HEK293 (cell line): ENCODE measurements around the gene AP5M1.

ENCODE experiments used
- SETDB1 ChIP-seq: IDR thresholded peaks from one replicate; pipeline ENCODE4 v1.6.1; 2017; ENCODE audit warnings: mild to moderate bottlenecking, low read length, moderate library complexity, mixed read lengths; ENCODE audit not compliant: insufficient read length
- TF ChIP-seq, protein P1 (sequence below): fragments of 450-650 bp; formaldehyde crosslinking; IDR thresholded peaks from 2 replicates; pipeline ENCODE4 v1.5.1; 2016; ENCODE audit warnings: missing biosample characterization, missing genetic modification characterization

DNA sequence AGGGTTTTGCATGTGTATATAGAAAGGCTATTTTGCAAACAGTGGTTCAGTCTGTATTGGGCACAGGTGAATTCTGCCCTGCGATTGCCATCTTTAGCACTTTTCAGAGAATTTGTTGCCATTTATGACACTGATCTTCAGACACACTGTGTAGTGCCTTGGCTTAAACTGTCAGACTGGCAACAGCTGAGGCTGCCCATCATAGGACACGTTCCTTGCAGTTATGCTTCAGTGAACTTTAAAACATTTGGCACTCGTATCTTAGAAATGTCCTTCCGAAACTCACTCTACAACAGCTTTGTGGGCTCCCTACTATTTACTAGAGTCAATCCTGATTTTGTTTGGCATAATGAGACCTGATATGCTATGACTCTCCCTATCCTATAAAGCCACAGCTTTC is 29.1 kb downstream of the AP5M1 start:
- TF ChIP-seq, protein P1, sequence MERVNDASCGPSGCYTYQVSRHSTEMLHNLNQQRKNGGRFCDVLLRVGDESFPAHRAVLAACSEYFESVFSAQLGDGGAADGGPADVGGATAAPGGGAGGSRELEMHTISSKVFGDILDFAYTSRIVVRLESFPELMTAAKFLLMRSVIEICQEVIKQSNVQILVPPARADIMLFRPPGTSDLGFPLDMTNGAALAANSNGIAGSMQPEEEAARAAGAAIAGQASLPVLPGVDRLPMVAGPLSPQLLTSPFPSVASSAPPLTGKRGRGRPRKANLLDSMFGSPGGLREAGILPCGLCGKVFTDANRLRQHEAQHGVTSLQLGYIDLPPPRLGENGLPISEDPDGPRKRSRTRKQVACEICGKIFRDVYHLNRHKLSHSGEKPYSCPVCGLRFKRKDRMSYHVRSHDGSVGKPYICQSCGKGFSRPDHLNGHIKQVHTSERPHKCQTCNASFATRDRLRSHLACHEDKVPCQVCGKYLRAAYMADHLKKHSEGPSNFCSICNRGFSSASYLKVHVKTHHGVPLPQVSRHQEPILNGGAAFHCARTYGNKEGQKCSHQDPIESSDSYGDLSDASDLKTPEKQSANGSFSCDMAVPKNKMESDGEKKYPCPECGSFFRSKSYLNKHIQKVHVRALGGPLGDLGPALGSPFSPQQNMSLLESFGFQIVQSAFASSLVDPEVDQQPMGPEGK = no peak
- no peak for TF ChIP-seq SETDB1
